Loucy (cell line): ENCODE data around the gene BCAP31.
"Not testable (repeated sequence)": the region's sequence is repeated elsewhere in the genome, so short reads cannot be mapped to it uniquely, and the experiment has no call there.

ENCODE experiments used
- H2AFZ ChIP-seq: fragments of 200-600 bp; sonication (generic); 2 replicates; pipeline ENCODE4 v1.6.0; 2016; ENCODE audit warnings: antibody characterized with exemption, mild to moderate bottlenecking, low read length, moderate library complexity
- H3F3A ChIP-seq: fragments of 200-600 bp; 2 replicates; pipeline ENCODE4 v1.6.0; 2016; ENCODE audit warnings: antibody characterized with exemption, low read depth, mild to moderate bottlenecking
- H3K27me3 ChIP-seq: fragments of 200-600 bp; sonication (generic); 2 replicates; pipeline ENCODE4 v1.6.1; 2014; ENCODE audit warnings: low read length, mild to moderate bottlenecking; ENCODE audit not compliant: insufficient read depth, poor library complexity, severe bottlenecking
- H3K36me3 ChIP-seq: fragments of 200-600 bp; sonication (generic); 2 replicates; pipeline ENCODE4 v1.6.1; 2016; ENCODE audit warnings: low read length; ENCODE audit not compliant: insufficient read depth
- H3K4me1 ChIP-seq: fragments of 200-600 bp; sonication (generic); 2 replicates; pipeline ENCODE4 v1.5.1; 2014; ENCODE audit warnings: low read length, mild to moderate bottlenecking; ENCODE audit not compliant: insufficient read depth, poor library complexity, severe bottlenecking
- H3K4me2 ChIP-seq: fragments of 200-600 bp; sonication (generic); 2 replicates; pipeline ENCODE4 v1.6.0; 2014; ENCODE audit warnings: antibody characterized with exemption, low read length, low read depth, mild to moderate bottlenecking; ENCODE audit not compliant: poor library complexity, severe bottlenecking
- H3K4me3 ChIP-seq: fragments of 200-600 bp; sonication (generic); 2 replicates; pipeline ENCODE4 v1.5.1; 2014; ENCODE audit warnings: low read length, mild to moderate bottlenecking, mixed read lengths; ENCODE audit not compliant: poor library complexity, severe bottlenecking
- H3K79me2 ChIP-seq: fragments of 200-600 bp; sonication (generic); 2 replicates; pipeline ENCODE4 v1.6.1; 2014; ENCODE audit warnings: low read length; ENCODE audit not compliant: insufficient read depth
- H3K9ac ChIP-seq: fragments of 200-600 bp; sonication (generic); 2 replicates; pipeline ENCODE4 v1.6.0; 2014; ENCODE audit warnings: mild to moderate bottlenecking, low read depth, low read length, moderate library complexity; ENCODE audit not compliant: poor library complexity, severe bottlenecking
- H3K9me2 ChIP-seq: fragments of 200-600 bp; sonication (generic); replicated peaks from 2 replicates; pipeline ENCODE4 v1.6.1; 2016; ENCODE audit warnings: low read depth, low read length, mixed read lengths
- H3K9me3 ChIP-seq: fragments of 200-600 bp; sonication (generic); 2 replicates; pipeline ENCODE4 v1.6.1; 2014; ENCODE audit warnings: mild to moderate bottlenecking, antibody characterized with exemption, low read length, low read depth; ENCODE audit not compliant: insufficient read depth
- H4K20me1 ChIP-seq: fragments of 200-600 bp; sonication (generic); 2 replicates; pipeline ENCODE4 v1.6.0; 2014; ENCODE audit warnings: antibody characterized with exemption, low read length, mild to moderate bottlenecking; ENCODE audit not compliant: insufficient read depth, poor library complexity, severe bottlenecking
- CTCF ChIP-seq: fragments of 200-600 bp; sonication (generic); conservative IDR thresholded peaks from 2 replicates; pipeline ENCODE4 v1.5.1; 2014; ENCODE audit warnings: mild to moderate bottlenecking, antibody characterized with exemption, low read length
- EZH2phosphoT487 ChIP-seq: fragments of 200-600 bp; IDR thresholded peaks from 2 replicates; pipeline ENCODE4 v1.6.1; 2018; ENCODE audit warnings: antibody characterized with exemption, mild to moderate bottlenecking, moderate library complexity, borderline replicate concordance

BCAP31 gene

GRCh38 chrX:153700376-153700945, 23.7 kb downstream of the BCAP31 start:
- Histone ChIP-seq H3K79me2 (no peaks in the 10 kb centered on the region), H3K9me3 (no peaks in the 10 kb centered on the region), H3K9ac (no peak overlapping the region), H3K4me1 (no peaks in the 10 kb centered on the region), H3K4me2 (no peak overlapping the region), H3K36me3 (peaks cover 22% of the 10 kb centered on the region; the same call in 1 of the 2 replicates), H3K4me3 (no peak overlapping the region), H3K9me2 (no peaks in the 10 kb centered on the region), H3K27me3 (no peaks in the 10 kb centered on the region), H2AFZ (no peak overlapping the region), H4K20me1 (no peaks in the 10 kb centered on the region), H3F3A (no peaks in the 10 kb centered on the region)
- TF ChIP-seq CTCF (no peak), EZH2phosphoT487 (no peak)

- not testable (repeated sequence) for H3K79me2 ChIP-seq, H3F3A ChIP-seq, H4K20me1 ChIP-seq, H3K9me2 ChIP-seq, H3K4me3 ChIP-seq, H3K4me1 ChIP-seq, H3K9me3 ChIP-seq, H3K27me3 ChIP-seq, H2AFZ ChIP-seq, H3K9ac ChIP-seq, H3K4me2 ChIP-seq
- H3K36me3 ChIP-seq, result peaks cover 22% of the 10 kb centered on the region; the same call in 1 of the 2 replicates
Observed at GRCh38 chrX:153699784-153700371, 24.3 kb downstream of the BCAP31 start.

GRCh38 chrX:153699210-153699783, 24.9 kb downstream of the BCAP31 start:
- H4K20me1 ChIP-seq, H3K27me3 ChIP-seq, H3K9me2 ChIP-seq, H3K9ac ChIP-seq, H3K4me2 ChIP-seq, H3K79me2 ChIP-seq, H2AFZ ChIP-seq, H3F3A ChIP-seq, H3K4me3 ChIP-seq, H3K4me1 ChIP-seq, H3K9me3 ChIP-seq: not testable (repeated sequence)
- H3K36me3 ChIP-seq, result peaks cover 22% of the 10 kb centered on the region; the same call in 1 of the 2 replicates

GRCh38 chrX:153697924-153698865, 26.0 kb downstream of the BCAP31 start:
- H3K4me2 ChIP-seq, result no peak overlapping the region
- no peak for TF ChIP-seq EZH2phosphoT487
- TF ChIP-seq CTCF, result no peak

GRCh38 chrX:153696986-153697722, 27.0 kb downstream of the BCAP31 start:
- H3F3A ChIP-seq, H2AFZ ChIP-seq, H3K27me3 ChIP-seq, H3K36me3 ChIP-seq, H3K9me3 ChIP-seq, H3K4me1 ChIP-seq, H4K20me1 ChIP-seq, H3K4me2 ChIP-seq, H3K9me2 ChIP-seq, H3K79me2 ChIP-seq, H3K9ac ChIP-seq, H3K4me3 ChIP-seq: not testable (repeated sequence)

More at GRCh38 chrX:153697924-153698865, 26.0 kb downstream of the BCAP31 start:
- no peaks in the 10 kb centered on the region for H3K4me1 ChIP-seq
- H4K20me1 ChIP-seq, result no peaks in the 10 kb centered on the region
- H3K9me2 ChIP-seq, result no peaks in the 10 kb centered on the region
- no peak overlapping the region for H3K9ac ChIP-seq
- H2AFZ ChIP-seq, result no peak overlapping the region
- no peaks in the 10 kb centered on the region for H3K9me3 ChIP-seq
- H3F3A ChIP-seq, result no peaks in the 10 kb centered on the region
- peaks cover 14% of the 10 kb centered on the region; the same call in 1 of the 2 replicates for H3K36me3 ChIP-seq
- H3K4me3 ChIP-seq, result no peak overlapping the region
- no peaks in the 10 kb centered on the region for H3K79me2 ChIP-seq
- no peaks in the 10 kb centered on the region for H3K27me3 ChIP-seq
